ENCODE data around the gene FKBP5. TPM values are rescaled to one million over a fixed set of nuclear protein-coding genes. Genes with fewer than 3 reads are reported as not detected.

Gene FKBP5
- total and polyA plus RNA-seq, 9 of the 15 experiments (the other 6 are each of a cell fraction or from before 2014, with no cell fraction given): 32.7 to 151 (median 75.0) TPM

DNA sequence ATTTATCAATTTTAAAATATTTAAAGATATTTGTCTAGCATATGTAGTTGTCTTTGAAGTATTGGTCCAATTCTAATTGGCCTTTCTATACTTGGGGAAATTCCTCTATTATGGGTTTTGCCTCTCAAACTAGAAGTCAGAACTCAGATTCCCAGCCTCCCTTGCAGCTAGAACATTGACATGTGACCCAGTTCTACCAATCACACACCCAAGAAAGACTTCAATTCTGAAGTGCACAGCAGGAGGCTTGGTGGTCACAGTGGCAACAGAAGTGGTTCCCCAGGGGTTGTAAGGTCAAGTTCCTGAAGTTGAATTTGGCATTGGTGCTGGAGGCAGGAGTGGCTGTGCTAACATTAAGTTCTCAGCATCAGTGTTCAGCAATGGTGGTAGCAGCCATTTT, 14.8 kb upstream of the FKBP5 start:
- no peak overlapping the region for H3K4me2 ChIP-seq (ENCODE audit: insufficient read depth, low read length)
- intact Hi-C loops (cut with micrococcal nuclease) (no loop called here), in situ Hi-C loops (cut with MboI) (no loop called here)
- no peaks in the 10 kb centered on the region for H3K27me3 ChIP-seq (ENCODE audit: control insufficient read depth in 2 of 2, insufficient read depth in 2 of 2, low read length in 2 of 2)
- H2AFZ ChIP-seq (ENCODE audit: low read depth, low read length): no peak overlapping the region
- peaks cover 20 to 21% of the 10 kb centered on the region in 2 experiments; a peak in 4 of 5 replicates for H3K4me1 ChIP-seq (replicated peaks in 1 of 2; ENCODE audit: control insufficient read depth in 2 of 2, insufficient read depth in 2 of 2, low read length in 2 of 2)
- no peaks in the 10 kb centered on the region for H3K79me2 ChIP-seq (ENCODE audit: control insufficient read depth, insufficient read depth, low read length)
- no peaks in the 10 kb centered on the region for H3K36me3 ChIP-seq (ENCODE audit: control insufficient read depth, insufficient read depth, low read length)
- no peaks in the 10 kb centered on the region for H4K20me1 ChIP-seq (replicated peaks; ENCODE audit: control insufficient read depth, insufficient read depth, low read length)
- peaks cover 6% of the 10 kb centered on the region for H3K9me3 ChIP-seq (replicated peaks; ENCODE audit: control insufficient read depth, insufficient read depth, low read depth, low read length)
- ChIA-PET CTCF (ENCODE audit: low intra/inter-chr PET ratio) (no interaction called here), POLR2A (interaction anchor here (0.5 to 1.0 kb wide), 4 partner anchors 10 to 208 kb away, joined by 3 read pairs; no protein-coding TSS in a partner anchor)
- no peak overlapping the region for H3K4me3 ChIP-seq
- H3K9me1 ChIP-seq (ENCODE audit: control insufficient read depth, insufficient read depth, low read length): no peaks in the 10 kb centered on the region
- BruUV-seq (replicated peaks): no TSS peak
- ATAC-seq (no peak), DNase-seq (ENCODE audit: extremely low read depth in 1 of 4, low spot score in 3 of 4) (peak in 2 of 4 experiments; percentile 66 to 79), FAIRE-seq (no peak)
- H3K9ac ChIP-seq (ENCODE audit: insufficient read depth in 1 of 2, low read depth in 2 of 2, low read length in 2 of 2): no peak overlapping the region
- no peak overlapping the region for H3K27ac ChIP-seq (ENCODE audit: extremely low read depth, low read depth, low read length)
- peak; percentile 86; the same call in 1 of the 2 replicates for TF ChIP-seq MYNN (IDR thresholded peaks at IDR 0.05)
- TF ChIP-seq MYNN (CRISPR knock-in tag; IDR thresholded peaks at IDR 0.05): no peak
- peak; percentile 67; the same call in 1 of the 2 replicates for TF ChIP-seq CBX5 (IDR thresholded peaks at IDR 0.05; ENCODE audit: borderline replicate concordance, low read depth)
- no peak for TF ChIP-seq ZNF408 (CRISPR knock-in tag; IDR thresholded peaks at IDR 0.05; ENCODE audit: low read depth)
- no peak for TF ChIP-seq ZNF316 (IDR thresholded peaks at IDR 0.05)
- TF ChIP-seq WHSC1 (IDR thresholded peaks at IDR 0.05; ENCODE audit: low read length): no peak
- TF ChIP-seq HMG20A (CRISPR knock-in tag; conservative IDR thresholded peaks at IDR 0.05): no peak
- no peak for TF ChIP-seq SP2 (IDR thresholded peaks at IDR 0.05; ENCODE audit: extremely low read depth, low read depth, low read length, poor library complexity, severe bottlenecking)
- TF ChIP-seq TRIM24 (IDR thresholded peaks at IDR 0.05): peak in 1 of 2 experiments; percentile 51; a peak in 1 of 4 replicates
- TF ChIP-seq HNRNPUL1 (IDR thresholded peaks at IDR 0.05; ENCODE audit: low read length): no peak
- TF ChIP-seq USF1 (CRISPR knock-in tag; IDR thresholded peaks at IDR 0.05): peak; percentile 92
- TF ChIP-seq CBX1 (IDR thresholded peaks at IDR 0.05; ENCODE audit: low read depth): peak; percentile 65; the same call in 1 of the 2 replicates
- TF ChIP-seq HDAC1 (IDR thresholded peaks at IDR 0.05): no peak
- TF ChIP-seq RAD51 (IDR thresholded peaks at IDR 0.05; ENCODE audit: borderline replicate concordance, low read depth): peak; percentile 34; the same call in 1 of the 2 replicates
- TF ChIP-seq TBP (optimal IDR thresholded peaks at IDR 0.05; ENCODE audit: low read depth, low read length): no peak
- TF ChIP-seq, protein P1, sequence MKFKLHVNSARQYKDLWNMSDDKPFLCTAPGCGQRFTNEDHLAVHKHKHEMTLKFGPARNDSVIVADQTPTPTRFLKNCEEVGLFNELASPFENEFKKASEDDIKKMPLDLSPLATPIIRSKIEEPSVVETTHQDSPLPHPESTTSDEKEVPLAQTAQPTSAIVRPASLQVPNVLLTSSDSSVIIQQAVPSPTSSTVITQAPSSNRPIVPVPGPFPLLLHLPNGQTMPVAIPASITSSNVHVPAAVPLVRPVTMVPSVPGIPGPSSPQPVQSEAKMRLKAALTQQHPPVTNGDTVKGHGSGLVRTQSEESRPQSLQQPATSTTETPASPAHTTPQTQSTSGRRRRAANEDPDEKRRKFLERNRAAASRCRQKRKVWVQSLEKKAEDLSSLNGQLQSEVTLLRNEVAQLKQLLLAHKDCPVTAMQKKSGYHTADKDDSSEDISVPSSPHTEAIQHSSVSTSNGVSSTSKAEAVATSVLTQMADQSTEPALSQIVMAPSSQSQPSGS (CRISPR knock-in tag; IDR thresholded peaks at IDR 0.05): no peak
- TF ChIP-seq RBM25 (IDR thresholded peaks at IDR 0.05; ENCODE audit: low read depth, low read length, severe bottlenecking): peak; percentile 4
- no peak for TF ChIP-seq ZFP36 (IDR thresholded peaks at IDR 0.05; ENCODE audit: low read depth, low read length, partially characterized antibody)
- TF ChIP-seq HDAC2 (IDR thresholded peaks at IDR 0.05): no peak
- no peak for TF ChIP-seq RBFOX2 (IDR thresholded peaks at IDR 0.05; ENCODE audit: low read depth, low read length)
- TF ChIP-seq, protein P2, sequence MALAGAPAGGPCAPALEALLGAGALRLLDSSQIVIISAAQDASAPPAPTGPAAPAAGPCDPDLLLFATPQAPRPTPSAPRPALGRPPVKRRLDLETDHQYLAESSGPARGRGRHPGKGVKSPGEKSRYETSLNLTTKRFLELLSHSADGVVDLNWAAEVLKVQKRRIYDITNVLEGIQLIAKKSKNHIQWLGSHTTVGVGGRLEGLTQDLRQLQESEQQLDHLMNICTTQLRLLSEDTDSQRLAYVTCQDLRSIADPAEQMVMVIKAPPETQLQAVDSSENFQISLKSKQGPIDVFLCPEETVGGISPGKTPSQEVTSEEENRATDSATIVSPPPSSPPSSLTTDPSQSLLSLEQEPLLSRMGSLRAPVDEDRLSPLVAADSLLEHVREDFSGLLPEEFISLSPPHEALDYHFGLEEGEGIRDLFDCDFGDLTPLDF (CRISPR knock-in tag; IDR thresholded peaks at IDR 0.05): no peak
- no peak for TF ChIP-seq TAF15 (IDR thresholded peaks at IDR 0.05; ENCODE audit: low read depth, low read length)
- no peak for TF ChIP-seq PHB2 (IDR thresholded peaks at IDR 0.05; ENCODE audit: low read depth)
- TF ChIP-seq GABPA (tag; conservative IDR thresholded peaks at IDR 0.05; ENCODE audit: low read depth): no peak
